ENCODE results near the gene LCN15.

Gene LCN15

GRCh38 chr9:136713550-136713949 lies 50.8 kb downstream of the LCN15 start (continued):
- TF ChIP-seq PRDM10 (tag by site-specific recombination; IDR thresholded peaks at IDR 0.05) (peak; percentile 57), ZNF707 (tag by site-specific recombination; IDR thresholded peaks at IDR 0.05) (no peak), KLF7 (tag by site-specific recombination; IDR thresholded peaks at IDR 0.05; ENCODE audit: borderline replicate concordance) (peak; percentile 38; the same call in 1 of the 2 replicates), ZNF112 (tag by site-specific recombination; IDR thresholded peaks at IDR 0.05) (no peak), ZNF354C (tag by site-specific recombination; IDR thresholded peaks at IDR 0.05; ENCODE audit: borderline replicate concordance, low read depth) (no peak), ZNF48 (tag by site-specific recombination; IDR thresholded peaks at IDR 0.05) (no peak), ZNF394 (tag by site-specific recombination; IDR thresholded peaks at IDR 0.05; ENCODE audit: borderline replicate concordance) (no peak), ZNF449 (tag by site-specific recombination; IDR thresholded peaks at IDR 0.05) (peak; percentile 63; the same call in 1 of the 2 replicates), KLF1 (tag by site-specific recombination; IDR thresholded peaks at IDR 0.05) (peak; percentile 87), ZNF335 (tag by site-specific recombination; conservative IDR thresholded peaks at IDR 0.05) (0 out of 2 replicates have a peak, but pooled peaks have one; percentile 17), KLF17 (tag by site-specific recombination; IDR thresholded peaks at IDR 0.05) (0 out of 2 replicates have a peak, but pooled peaks have one; percentile 16), PRDM2 (tag by site-specific recombination; IDR thresholded peaks at IDR 0.05; ENCODE audit: borderline replicate concordance) (no peak), BCL11B (tag by site-specific recombination; IDR thresholded peaks at IDR 0.05; ENCODE audit: low read depth) (peak; percentile 27; the same call in 1 of the 2 replicates), EGR2 (tag by site-specific recombination; IDR thresholded peaks at IDR 0.05; ENCODE audit: low read depth) (no peak), ZBTB20 (tag by site-specific recombination; IDR thresholded peaks at IDR 0.05) (peak; percentile 64; the same call in 1 of the 2 replicates), ZSCAN18 (tag by site-specific recombination; IDR thresholded peaks at IDR 0.05) (no peak), ZNF362 (tag by site-specific recombination; IDR thresholded peaks at IDR 0.05) (no peak), ZNF785 (tag by site-specific recombination; IDR thresholded peaks at IDR 0.05) (no peak), CTCF (tag by site-specific recombination; IDR thresholded peaks at IDR 0.05) (peak; percentile 82), ZNF366 (tag by site-specific recombination; conservative IDR thresholded peaks at IDR 0.05) (no peak), GLIS1 (tag by site-specific recombination; IDR thresholded peaks at IDR 0.05) (peak; percentile 65)

Data from HEK293 (cell line).